Measurements from ENCODE around the gene BAHCC1. TPM values are rescaled to one million over a fixed set of nuclear protein-coding genes. Genes with fewer than 3 reads are reported as not detected.

The BAHCC1 gene
- total RNA-seq, 6 donors from 2014 or later, result 8.2 to 81.7 (median 21.0) TPM

DNA sequence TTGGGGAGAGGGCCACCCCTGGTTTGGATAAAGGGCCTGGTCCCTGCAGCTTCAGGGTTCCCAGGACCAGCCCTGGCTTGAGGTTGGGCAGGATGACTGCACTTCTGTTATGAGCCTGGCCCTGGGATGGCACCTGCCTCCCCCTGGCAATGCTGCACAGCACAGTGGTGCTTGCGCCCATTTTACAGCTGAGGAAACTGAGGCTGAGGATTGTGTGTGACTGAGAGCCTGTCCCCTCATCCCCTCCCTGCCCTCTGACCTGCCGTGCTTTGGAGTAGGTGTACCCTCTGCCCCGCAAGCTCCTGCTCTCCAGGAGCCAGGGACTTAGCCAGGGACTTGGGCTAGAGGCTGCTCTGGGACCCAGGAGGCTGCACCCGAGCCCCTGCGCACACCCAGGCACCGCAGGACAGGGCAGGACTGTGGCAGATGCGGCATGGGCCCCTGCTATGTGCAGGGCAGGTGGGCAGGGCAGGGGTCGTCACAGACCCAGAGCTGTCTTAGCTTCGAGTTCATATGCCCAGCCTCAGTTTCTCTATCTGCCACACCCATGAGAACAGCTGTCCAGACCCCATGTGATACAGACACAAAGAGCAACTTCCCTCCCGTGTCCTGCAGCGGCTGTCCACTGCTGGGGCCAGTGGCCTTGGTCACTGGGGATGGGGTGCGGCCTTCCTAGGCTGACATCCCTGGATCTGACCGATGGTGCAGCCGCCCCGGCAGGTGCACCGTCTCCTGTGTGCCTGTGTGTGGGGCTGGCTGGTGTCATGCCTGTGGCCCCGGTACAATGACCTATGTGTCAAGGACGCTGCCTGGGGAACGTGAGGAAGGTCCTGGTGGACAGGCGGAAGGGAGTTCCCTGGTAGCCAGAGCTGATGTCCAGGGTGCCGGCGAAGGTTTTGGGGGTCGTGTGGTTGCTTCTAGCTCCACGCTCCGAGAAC, 36.6 kb downstream of the BAHCC1 start:
- H3K27me3 ChIP-seq, result no peaks in the 10 kb centered on the region
- DNase-seq (peak in 1 of 2 donors; percentile 66), ATAC-seq (ENCODE audit: low FRiP score in 2 of 2) (no peak)
- no peaks in the 10 kb centered on the region for H3K9me3 ChIP-seq
- no peak overlapping the region for H3K27ac ChIP-seq
- H3K36me3 ChIP-seq, result no peaks in the 10 kb centered on the region
- 95 to 99% methylated on average over 12 to 25 of the region's 25 CpGs for WGBS, 2 donors
- H3K4me1 ChIP-seq, result peaks cover 47 to 59% (median 49%) of the 10 kb centered on the region in 4 donors
- TF ChIP-seq POLR2AphosphoS5 (IDR thresholded peaks at IDR 0.05) (no peak), EP300 (IDR thresholded peaks at IDR 0.05) (no peak), POLR2A (IDR thresholded peaks at IDR 0.05) (no peak)
- TF ChIP-seq, protein P1, sequence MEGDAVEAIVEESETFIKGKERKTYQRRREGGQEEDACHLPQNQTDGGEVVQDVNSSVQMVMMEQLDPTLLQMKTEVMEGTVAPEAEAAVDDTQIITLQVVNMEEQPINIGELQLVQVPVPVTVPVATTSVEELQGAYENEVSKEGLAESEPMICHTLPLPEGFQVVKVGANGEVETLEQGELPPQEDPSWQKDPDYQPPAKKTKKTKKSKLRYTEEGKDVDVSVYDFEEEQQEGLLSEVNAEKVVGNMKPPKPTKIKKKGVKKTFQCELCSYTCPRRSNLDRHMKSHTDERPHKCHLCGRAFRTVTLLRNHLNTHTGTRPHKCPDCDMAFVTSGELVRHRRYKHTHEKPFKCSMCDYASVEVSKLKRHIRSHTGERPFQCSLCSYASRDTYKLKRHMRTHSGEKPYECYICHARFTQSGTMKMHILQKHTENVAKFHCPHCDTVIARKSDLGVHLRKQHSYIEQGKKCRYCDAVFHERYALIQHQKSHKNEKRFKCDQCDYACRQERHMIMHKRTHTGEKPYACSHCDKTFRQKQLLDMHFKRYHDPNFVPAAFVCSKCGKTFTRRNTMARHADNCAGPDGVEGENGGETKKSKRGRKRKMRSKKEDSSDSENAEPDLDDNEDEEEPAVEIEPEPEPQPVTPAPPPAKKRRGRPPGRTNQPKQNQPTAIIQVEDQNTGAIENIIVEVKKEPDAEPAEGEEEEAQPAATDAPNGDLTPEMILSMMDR (IDR thresholded peaks at IDR 0.05), result no peak
- H3K4me3 ChIP-seq, result no peak overlapping the region

- Histone ChIP-seq H3K4me3 (no peak overlapping the region), H3K27ac (no peak overlapping the region), H3K27me3 (no peaks in the 10 kb centered on the region), H3K9me3 (no peaks in the 10 kb centered on the region), H3K4me1 (peaks cover 36 to 55% (median 37%) of the 10 kb centered on the region in 4 donors), H3K36me3 (no peaks in the 10 kb centered on the region)
- TF ChIP-seq, protein P1 (IDR thresholded peaks at IDR 0.05), result no peak
- TF ChIP-seq POLR2AphosphoS5 (IDR thresholded peaks at IDR 0.05), result no peak
- TF ChIP-seq POLR2A (IDR thresholded peaks at IDR 0.05), result no peak
- TF ChIP-seq EP300 (IDR thresholded peaks at IDR 0.05), result no peak
- WGBS, 2 donors, result 50 to 73% methylated on average over 4 to 7 of the region's 10 CpGs
- peak in 1 of 2 donors; percentile 66 for DNase-seq
- ATAC-seq (ENCODE audit: low FRiP score in 2 of 2), result no peak
These were observed 37.7 kb downstream of the BAHCC1 start for GRCh38 chr17:81432941-81433340.

DNA sequence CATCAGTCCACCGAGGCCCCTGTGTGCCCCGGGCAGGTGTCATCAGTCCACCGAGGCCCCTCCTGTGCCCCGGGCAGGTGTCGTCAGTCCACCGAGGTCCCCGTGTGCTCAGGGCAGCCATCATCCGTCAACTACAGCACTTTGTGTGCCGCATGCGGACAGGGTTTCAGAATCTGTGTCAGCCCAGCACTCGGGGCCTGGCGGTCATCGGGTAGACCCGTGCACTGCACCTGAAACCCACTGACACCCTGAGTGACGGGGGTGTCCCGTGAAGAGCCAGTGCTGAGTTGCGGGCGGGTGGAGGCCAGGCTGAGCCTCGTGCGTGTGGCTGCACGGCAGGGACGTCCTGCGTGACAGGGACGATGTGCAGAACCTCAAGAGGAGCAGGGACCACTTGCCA, 38.4 kb downstream of the BAHCC1 start:
- DNase-seq (peak in 1 of 2 donors; percentile 73), ATAC-seq (ENCODE audit: low FRiP score in 2 of 2) (no peak)

DNA sequence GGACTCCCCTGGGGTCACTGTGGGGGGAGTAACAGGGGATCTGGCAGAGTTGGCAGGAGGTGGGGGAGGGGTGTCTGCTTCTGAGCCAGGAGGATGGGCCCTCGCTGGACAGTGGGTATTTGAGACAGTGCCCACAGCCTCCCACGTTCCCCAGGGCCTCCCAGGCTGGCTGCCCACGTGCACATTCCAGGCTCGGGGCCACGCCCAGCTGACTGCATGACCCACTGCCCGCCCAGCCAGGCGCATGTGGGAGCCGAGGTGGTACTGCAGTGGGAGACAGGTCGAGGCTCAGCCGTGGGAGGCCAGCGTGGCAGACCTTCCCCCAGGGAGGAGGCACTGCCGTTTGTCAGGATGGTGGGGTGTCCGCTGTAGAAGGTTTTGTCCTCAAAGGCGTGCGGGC, 38.8 kb downstream of the BAHCC1 start:
- DNase-seq (peak in 1 of 2 donors; percentile 83), ATAC-seq (ENCODE audit: low FRiP score in 2 of 2) (no peak)
- Histone ChIP-seq H3K27ac (no peak overlapping the region), H3K9me3 (no peaks in the 10 kb centered on the region), H3K27me3 (no peaks in the 10 kb centered on the region), H3K4me1 (peaks cover 24 to 44% (median 26%) of the 10 kb centered on the region in 4 donors), H3K36me3 (no peaks in the 10 kb centered on the region), H3K4me3 (no peak overlapping the region)
- WGBS, 2 donors, result 63% methylated on average over 15 of the region's 15 CpGs; no CpG with 5 or more reads in 1 of the 2 donors
- TF ChIP-seq POLR2A (IDR thresholded peaks at IDR 0.05) (no peak), EP300 (IDR thresholded peaks at IDR 0.05) (no peak), POLR2AphosphoS5 (IDR thresholded peaks at IDR 0.05) (no peak)
- TF ChIP-seq, protein P1 (IDR thresholded peaks at IDR 0.05), result no peak

More for the DNA sequence above, 38.4 kb downstream of the BAHCC1 start:
- Histone ChIP-seq H3K9me3 (no peaks in the 10 kb centered on the region), H3K4me1 (peaks cover 28 to 48% (median 30%) of the 10 kb centered on the region in 4 donors), H3K27ac (no peak overlapping the region), H3K36me3 (no peaks in the 10 kb centered on the region), H3K27me3 (no peaks in the 10 kb centered on the region), H3K4me3 (no peak overlapping the region)
- no peak for TF ChIP-seq POLR2AphosphoS5 (IDR thresholded peaks at IDR 0.05)
- TF ChIP-seq, protein P1 (IDR thresholded peaks at IDR 0.05), result no peak
- TF ChIP-seq EP300 (IDR thresholded peaks at IDR 0.05), result no peak
- no peak for TF ChIP-seq POLR2A (IDR thresholded peaks at IDR 0.05)
- WGBS, 2 donors, result 91 to 100% methylated on average over 5 to 24 of the region's 24 CpGs
